ENCODE results near the gene ZNF609. TPM values are rescaled to one million over a fixed set of nuclear protein-coding genes. Genes with fewer than 3 reads are reported as not detected.
"Not testable (repeated sequence)": the region's sequence is repeated elsewhere in the genome, so short reads cannot be mapped to it uniquely, and the experiment has no call there.

ZNF609 gene
- total RNA-seq, 1 donor from 2014 or later = 55.1 TPM

DNA sequence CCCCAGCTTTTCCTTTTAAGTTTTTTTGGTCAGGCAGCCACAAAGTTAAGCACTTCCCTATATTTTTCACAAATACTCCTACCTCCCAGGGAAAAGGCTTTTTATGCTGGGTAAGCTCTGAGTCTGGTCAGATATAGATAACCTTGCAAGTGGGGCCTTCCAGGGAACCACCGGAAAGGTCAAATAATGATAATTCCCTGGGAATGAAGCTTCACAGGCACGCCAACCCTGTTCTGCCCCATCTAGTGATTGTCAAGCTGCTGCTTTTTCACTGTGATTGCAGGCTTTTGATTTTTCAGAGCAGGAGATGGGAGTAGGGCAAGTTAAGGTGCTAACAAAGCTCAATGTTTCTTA is 121.0 kb downstream of the ZNF609 start:
- DNase-seq (ENCODE audit: low spot score) = no peak

DNA sequence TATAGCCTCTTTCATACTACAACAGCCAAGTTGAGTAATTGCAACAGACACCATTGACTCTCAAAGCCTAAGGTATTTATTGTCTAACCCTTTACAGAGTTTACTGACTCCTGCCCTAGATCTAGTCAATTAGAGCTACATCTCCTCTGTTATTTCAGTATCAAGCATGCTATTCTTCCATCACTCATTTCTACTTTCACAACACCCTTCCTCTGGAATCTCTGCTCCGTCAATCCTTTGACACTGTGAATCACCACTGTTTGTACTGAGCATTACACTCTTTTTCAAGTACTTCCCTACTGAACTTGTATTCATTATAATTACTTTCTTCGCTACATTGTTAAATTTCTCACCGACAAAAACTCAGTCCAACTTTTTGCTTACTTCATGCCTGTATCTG is 121.8 kb downstream of the ZNF609 start:
- no peak for DNase-seq (ENCODE audit: low spot score)

DNA sequence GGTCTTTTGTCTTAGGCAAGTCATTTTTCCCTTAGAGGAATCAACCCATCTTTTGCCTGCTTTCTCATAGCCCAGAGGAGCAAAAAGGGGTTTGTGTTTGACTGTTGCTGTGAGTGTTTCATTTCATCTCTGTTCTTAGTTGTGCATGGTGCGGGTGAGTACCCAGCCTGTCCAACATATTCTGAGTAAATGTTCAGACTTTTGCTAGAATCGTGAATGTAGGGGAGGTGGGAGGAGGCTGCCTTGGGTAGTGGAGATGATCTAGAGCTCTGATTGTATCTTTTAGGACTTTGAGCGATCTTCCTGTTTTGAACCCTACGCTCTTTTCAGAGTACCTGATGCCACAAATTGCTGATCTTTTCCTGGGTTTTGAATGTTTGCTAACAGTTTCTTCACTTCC is 123.1 kb downstream of the ZNF609 start:
- no peak for DNase-seq (ENCODE audit: low spot score)

DNA sequence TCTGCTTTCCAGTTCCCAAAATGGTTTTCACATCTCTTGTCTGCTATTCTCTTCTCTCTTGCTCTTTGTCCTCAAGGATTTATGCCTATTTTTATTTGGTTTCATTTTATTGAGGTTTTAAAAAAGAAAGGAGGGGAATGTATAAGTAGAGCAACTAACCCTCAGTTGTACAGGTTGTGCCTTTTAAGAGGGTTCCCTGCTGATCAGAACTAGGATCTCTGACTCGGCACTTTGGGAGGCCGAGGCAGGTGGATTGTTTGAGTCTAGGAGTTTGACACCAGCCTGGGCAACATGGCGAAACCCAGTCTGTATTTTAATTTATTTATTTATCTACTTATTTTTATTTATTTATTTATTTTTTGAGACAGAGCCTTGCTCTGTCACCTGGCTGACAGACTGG is 123.6 kb downstream of the ZNF609 start:
- DNase-seq (ENCODE audit: low spot score) = no peak

DNA sequence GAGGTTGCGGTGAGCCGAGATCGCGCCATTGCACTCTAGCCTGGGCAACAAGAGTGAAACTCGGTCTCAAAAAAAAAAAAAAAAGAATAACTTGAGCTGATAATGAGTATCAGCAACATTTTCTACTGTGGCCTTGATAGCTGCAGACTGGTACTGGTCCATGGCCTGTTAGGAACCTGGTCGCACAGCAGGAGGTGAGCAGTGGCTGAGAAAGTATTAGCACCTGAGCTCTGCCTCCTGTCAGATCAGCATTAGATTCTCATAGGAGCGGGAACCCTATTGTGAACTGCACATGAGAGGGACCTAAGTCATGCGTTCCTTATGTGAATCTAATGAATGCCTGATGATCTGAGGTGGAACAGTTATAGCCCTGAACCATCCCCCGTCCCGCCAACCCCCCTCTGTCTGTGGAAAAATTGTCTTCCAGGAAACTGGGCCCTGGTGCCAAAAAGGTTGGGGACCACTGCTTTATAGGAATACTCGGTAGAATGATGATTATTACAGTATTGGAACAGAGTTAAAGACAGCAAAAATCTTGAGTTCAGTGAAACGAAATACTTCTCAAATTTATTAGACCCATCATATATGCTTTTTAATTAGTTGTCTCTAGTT is 126.0 kb downstream of the ZNF609 start:
- no peak for DNase-seq (ENCODE audit: low spot score)

DNA sequence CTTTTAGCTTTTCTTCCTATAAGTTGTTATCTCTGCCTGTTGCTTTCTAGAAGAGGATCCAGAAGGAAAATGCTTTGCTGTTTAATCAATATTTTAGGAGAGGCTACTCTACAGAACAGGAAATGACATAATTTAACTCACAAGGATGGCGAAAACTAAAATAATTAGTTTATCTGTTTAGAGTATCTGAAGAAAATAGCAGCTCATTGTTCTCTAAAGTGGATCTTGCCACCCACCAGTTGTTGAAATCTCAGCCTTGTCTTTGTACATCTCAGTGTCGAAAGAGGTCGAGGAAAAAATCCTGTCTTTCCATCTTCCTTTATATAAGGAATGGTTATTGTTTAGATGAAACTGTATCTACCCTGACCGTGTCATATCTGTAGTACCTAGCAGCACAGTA is 126.6 kb downstream of the ZNF609 start:
- no peak for DNase-seq (ENCODE audit: low spot score)

DNA sequence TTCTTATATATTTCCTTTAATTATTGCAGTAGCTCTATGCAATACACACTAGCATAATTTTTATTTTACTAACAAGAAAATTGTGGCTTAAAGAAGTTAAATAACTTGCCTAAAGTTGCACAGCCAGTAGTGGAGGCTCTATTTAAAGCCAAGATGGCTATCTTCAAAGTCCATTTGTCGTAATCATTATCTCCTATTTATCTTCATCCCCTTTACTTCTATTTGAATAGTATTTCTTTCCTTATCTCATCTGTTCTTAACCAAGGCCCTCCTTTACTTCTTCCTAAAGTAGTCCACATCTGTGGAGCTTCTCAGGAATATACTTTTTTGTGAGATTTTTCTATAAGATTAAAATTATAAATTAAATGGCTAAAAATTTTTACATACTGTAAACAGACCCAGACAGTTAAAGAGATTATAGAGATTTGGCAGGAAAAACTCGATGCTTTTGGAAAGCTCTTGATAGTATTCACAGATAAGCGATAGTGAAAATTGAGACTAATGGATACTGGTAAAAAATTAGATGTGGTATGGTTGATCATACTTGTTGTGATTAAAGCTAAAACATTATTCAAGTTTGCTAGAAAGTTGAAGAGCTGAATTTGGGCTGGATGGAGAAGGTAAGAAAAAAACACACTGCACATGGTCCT is 129.2 kb downstream of the ZNF609 start:
- DNase-seq (ENCODE audit: low spot score) = no peak

DNA sequence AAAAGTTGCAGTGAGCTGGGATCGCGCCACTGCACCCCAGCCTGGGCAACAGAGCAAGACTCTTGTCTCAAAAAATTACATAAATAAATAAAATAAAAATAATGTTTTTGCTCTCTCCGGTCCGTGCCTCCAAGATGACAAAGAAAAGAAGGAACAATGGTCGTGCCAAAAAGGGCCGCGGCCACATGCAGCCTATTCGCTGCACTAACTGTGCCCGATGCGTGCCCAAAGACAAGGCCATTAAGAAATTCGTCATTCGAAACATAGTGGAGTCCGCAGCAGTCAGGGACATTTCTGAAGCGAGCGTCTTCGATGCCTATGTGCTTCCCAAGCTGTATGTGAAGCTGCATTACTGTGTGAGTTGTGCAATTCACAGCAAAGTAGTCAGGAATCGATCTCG is 132.5 kb downstream of the ZNF609 start:
- not testable (repeated sequence) for DNase-seq (ENCODE audit: low spot score)

DNA sequence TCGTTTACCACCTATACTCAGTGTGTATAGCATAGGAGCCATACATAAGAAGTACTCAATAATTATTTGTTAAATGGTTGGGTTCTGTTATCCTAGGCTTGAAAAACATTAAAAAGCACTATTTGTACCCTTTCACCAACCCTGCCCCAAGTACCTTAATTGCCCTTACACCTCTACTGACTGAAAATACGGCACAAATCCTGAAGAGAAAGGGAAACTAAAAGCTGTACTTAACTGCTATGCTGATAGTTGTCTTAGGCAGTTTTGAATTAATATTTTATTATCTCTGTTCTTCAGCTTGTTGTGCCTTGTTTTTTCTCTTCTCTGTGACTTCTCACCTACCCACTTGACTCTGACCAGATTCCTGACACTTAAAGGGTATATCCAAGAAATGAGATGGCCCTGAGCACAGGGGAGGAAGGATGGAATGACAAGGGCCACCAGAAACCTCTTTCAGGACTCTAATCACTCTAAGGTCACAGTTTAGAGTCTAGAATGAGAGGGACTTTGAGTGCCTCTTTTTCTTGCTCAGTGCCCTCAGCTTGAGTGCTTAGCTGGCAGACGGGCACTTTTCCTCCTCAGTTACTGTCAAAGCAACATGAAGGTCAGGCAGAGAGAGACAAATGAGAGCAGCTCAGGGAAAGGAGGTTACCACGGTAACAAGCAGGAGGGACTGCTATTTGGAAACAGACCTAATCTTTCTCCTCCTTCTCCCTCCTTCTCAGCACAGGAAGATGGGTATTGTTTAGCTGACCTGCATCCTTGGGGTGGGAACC is 136.5 kb downstream of the ZNF609 start:
- no peak for DNase-seq (ENCODE audit: low spot score)

DNA sequence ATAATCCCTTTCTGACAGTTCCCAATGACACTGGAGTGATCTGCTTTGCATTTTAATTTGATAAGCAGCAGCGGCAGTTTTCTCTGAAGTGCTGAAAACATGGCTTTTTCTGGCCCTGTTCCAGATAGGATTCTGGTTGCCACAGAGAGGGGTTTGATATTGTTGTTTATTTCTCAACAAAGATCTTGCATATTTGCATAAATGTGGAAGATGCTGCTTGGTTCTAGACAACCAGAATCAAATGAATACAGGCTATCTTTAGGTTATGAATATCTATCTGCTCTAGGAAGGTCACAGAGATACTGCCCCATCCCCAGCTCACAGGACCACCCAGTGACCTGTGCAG is 137.1 kb downstream of the ZNF609 start:
- no peak for DNase-seq (ENCODE audit: low spot score)

DNA sequence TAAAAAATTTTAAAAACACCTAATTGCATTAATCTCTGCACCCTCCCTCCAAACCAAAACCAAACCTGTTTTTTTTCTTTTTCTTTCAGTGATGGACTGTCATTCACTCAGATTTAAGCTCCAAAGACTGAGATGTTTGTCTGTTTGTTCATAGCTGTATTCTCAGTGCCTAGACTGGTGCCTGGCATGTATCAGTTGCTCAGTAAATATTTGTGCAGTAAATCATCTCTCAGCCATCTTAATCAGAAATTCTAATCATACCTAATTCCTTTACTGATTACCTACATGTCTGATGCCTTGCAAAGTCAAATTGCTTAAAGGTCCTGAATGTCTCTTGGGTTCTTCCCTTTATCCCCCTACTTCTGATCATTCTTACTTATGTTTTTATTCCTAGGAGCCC is 138.8 kb downstream of the ZNF609 start:
- DNase-seq (ENCODE audit: low spot score) = no peak

DNA sequence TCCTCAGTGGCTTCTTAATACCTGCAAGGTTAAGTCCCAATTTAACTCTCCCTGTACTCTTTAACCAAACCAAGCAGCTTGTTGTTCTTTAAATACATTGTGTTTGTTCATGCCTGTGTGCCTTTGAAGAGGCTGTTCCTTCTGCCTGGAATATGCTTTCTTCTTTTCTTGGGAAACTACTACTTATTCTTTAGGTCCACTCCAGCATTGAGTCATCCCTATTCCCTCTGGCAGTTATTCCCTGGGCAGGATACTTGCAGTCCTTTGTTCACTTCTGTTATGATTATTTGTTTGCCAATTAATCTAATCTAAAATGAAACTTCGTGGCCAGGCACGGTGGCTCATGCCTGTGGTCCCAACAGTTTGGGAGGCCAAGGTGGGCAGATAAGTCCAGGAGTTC is 139.3 kb downstream of the ZNF609 start:
- no peak for DNase-seq (ENCODE audit: low spot score)

DNA sequence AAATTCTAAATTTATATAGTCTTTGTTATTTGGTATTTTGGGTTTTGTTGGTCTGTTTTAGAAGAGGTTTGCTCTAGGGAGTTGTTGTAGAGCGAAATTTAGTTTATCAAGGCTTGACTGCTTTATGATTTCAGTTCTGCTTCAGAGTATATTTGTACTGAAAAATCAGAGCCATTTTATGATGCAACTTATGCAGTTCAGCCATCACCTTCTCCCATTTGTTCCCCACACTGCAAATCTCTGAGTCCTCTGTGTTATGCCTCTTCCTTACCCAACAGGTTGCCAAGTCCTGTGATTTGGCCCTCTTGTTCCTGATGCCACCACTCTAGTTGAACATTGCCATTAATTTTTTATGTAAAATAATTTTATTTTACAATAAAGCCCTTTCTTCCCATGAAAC is 140.4 kb downstream of the ZNF609 start:
- DNase-seq (ENCODE audit: low spot score) = no peak

DNA sequence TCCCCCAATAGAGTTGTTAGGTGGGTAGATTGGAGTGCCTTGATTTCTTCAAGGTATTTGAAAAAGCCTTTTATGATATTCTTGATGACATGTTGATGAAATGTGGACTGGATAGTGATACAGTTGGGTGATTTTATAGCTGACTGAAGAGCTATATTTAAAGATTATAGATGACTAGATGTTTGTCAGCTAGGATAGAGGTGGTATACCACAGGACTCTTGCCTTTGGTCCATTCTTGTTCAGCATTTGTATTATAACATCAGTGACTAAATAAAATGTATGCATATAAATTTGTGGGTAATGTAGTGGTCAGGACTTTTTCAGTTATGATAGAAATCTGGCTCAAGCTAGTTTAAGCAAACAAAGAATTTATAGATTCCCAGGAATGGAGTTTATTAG is 143.9 kb downstream of the ZNF609 start:
- no peak for DNase-seq (ENCODE audit: low spot score)

DNA sequence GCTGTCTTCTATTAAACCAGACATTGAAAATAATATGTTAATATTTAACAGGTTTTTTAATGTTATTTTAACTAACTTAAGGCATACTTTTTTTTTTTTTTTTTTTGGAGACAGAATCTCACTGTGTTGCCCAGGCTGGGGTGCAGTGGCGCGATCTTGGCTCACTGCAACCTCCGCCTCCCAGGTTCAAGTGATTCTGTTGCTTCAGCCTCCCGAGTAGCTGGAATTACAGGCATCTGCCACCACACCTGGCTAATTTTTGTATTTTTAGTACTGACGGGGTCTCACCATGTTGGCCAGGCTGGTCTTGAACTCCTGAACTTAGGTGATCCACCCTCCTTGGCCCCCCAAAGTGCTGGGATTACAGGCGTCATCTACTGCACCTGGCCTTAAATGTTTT is 147.0 kb downstream of the ZNF609 start:
- DNase-seq (ENCODE audit: low spot score) = not testable (repeated sequence)

DNA sequence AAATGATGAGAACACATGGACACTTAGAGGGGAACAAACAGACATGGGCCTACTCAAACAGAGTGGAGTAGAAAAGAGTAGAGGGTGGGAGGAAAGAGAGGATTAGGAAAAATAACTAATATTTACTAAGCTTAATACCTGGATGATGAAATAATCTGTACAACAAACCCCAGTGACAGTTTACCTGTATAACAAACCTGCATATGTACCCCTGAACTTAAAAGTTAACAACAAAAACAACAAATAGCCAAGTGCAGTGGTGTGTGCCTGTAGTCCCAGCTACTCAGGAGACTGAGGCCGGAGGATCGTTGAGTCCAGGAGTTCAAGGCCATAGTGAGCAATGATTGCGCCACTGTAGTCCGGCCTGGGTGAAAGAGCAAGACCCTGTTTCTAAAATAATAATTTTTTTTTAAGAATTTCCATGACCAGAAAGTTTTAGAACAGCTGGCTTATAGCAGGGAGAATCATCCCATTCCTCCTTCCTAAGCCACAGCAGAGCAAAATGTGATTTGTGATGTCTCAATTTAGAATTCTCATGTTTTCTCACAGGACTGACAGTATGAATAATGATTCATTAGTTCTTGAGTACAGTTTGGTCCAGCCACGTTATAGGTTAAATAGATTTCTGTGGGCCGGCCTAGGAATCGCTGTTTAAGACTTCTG is 150.0 kb downstream of the ZNF609 start:
- DNase-seq (ENCODE audit: low spot score) = no peak

DNA sequence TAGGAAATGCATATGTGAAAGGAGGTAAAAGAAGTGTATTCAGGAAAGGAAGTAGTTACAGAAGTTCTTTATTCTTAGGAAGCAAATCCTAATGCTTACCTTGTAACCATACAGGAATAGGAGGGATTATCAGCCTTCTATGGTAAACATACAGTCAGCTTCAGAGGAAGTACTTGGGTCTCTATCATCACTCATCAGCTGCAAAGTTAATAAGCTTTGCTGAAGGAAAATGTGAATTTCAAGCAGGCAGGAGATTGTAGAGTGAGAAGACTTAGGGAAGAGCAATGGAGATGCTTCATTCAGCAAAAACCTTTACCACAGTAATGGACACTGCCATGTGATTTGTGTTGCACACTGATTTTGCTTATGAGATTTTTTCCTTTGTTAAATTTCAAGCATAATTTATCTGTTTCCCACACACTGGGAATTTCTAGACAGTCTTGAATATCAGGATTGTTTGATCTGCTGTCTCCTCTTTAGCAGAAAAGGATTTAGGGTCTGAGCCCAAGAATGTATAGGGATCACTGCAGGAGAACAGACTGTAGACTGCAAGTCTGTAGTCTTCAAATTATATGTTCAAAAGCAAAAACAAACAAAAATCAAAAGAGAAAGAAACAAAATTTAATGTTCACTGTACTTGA is 150.8 kb downstream of the ZNF609 start:
- no peak for DNase-seq (ENCODE audit: low spot score)

DNA sequence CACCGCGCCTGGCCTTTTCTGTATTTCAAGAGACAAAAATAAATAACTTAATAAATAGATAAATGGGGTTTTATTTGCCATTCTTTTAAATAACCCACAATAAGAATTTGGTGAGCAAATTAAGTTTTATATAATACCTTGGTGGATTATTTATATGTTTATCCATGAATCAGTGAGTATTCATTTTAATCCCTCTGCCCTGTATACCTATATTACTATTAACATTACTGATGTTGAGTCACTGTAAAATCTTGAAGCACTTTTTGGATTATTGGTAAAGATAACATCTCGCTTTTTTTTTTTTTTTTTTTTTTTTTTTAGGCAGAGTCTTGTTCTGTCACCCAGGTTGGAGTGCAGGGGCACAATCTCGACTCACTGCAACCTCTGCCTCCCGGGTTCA is 154.1 kb downstream of the ZNF609 start:
- DNase-seq (ENCODE audit: low spot score) = no peak

DNA sequence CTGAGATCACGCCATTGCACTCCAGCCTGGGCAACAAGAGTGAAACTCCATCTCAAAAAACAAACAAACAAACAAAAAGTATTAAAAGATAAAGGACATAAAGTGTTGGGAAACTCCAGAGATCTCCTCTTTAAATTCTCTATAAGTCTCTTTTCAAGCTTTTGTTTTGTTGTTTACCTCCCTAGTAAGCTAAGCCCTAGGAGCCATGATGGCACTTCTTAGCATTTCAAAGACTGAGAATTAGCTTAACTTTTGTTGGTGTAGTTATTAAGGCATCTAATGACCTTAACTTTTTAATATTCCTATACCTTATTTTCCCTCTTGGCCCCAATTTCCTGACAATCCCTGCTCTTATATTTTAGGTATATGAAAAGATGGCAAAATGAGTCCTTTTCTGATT is 157.3 kb downstream of the ZNF609 start:
- no peak for DNase-seq (ENCODE audit: low spot score)

DNA sequence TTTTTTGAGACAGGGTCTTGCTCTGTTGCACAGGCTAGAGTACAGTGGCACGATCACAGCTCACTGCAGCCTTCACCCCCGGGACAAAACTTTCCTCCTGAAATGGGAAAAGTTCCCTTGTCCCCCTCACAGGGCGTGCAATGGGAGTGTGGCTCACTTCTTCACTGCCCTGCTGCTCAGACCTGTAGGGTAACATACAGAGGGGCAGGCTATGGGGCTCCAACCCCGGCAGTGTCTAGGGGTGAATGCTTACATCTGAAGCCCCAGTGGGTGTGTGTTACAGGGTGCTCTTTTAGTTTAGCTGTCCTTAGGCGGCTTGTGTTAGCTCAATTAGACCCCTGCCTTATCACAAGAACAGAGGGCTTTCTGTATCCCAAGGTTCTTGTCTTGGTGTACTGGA is 157.8 kb downstream of the ZNF609 start:
- no peak for DNase-seq (ENCODE audit: low spot score)

DNA sequence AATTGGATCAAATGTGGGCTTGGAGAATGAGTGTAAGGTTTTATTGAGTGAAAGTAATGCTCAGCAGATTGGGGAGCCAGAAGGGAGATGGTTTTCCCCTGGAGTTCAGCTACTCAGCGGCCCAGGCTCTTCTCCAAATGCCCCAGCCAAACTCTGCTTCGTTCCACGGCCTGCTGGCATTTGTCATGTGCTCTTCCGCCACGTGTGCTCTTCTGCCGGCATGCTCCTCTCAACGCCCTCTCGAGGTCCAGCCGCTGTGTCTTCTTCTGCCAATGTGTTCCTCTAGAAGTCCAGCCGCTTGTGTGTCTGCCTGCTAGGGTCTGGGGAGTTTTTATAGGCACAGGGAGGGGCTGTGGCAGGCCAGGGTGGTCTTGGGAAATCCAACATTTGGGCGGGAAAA is 158.2 kb downstream of the ZNF609 start:
- DNase-seq (ENCODE audit: low spot score) = no peak
